Measurements from ENCODE around the gene B4GALNT4. TPM values are rescaled to one million over a fixed set of nuclear protein-coding genes. Genes with fewer than 3 reads are reported as not detected.

The B4GALNT4 gene
- total and polyA plus RNA-seq, 2 of the 13 experiments (the other 11 are each of a cell fraction or from before 2014, with no cell fraction given): 30.5 to 50.1 TPM

GRCh38 chr11:398826-399225 lies 29.5 kb downstream of the B4GALNT4 start (continued):
- TF ChIP-seq ZSCAN31 (CRISPR knock-in tag; IDR thresholded peaks at IDR 0.05; ENCODE audit: low read depth) (no peak), MED8 (CRISPR knock-in tag; IDR thresholded peaks at IDR 0.05; ENCODE audit: insufficient replicate concordance) (no peak)

DNA sequence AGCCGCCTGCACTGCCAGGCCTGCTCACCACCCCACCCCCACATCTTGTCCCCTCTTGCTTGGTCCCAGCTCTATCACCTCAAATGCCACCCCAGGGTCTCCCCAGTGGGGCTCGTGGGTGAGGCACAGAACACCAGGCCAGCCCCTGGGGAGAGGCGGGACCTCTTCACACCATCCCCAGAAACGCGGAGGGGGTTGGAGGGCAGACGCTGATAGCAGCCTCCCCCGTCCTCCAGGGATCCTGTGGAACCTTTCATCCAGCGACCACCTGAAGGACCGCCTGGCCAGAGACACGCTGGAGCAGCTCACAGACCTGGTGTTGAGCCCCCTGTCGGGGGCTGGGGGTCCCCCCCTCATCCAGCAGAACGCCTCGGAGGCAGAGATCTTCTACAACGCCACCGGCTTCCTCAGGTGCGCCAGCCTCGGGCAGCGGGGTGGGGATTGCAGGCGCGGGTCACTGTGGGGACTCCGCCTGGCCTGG lies 30.5 kb downstream of the B4GALNT4 start:
- H4K20me1 ChIP-seq (ENCODE audit: insufficient read depth, low read length): no peaks in the 10 kb centered on the region
- DNase-seq (ENCODE audit: low spot score): no peak
- no peak for FAIRE-seq
- CTCF ChIA-PET (ENCODE audit: low intra/inter-chr PET ratio, low total read pairs): no interaction called here
- H3K79me2 ChIP-seq (ENCODE audit: insufficient read depth, low read length): peaks cover 6% of the 10 kb centered on the region
- H3K36me3 ChIP-seq (replicated peaks in 1 of 2; ENCODE audit: control insufficient read depth in 1 of 2, insufficient read depth in 2 of 2, low read length in 2 of 2): peaks cover 5 to 24% of the 10 kb centered on the region in 2 experiments; a peak in 3 of 5 replicates
- POLR2A ChIA-PET: no interaction called here
- BruUV-seq (replicated peaks): no TSS peak
- ATAC-seq: no peak
- no peak overlapping the region for H3K9ac ChIP-seq (ENCODE audit: insufficient read depth, low read depth, low read length)
- no peak overlapping the region for H2AFZ ChIP-seq (ENCODE audit: low read length)
- TF ChIP-seq ZNF160 (CRISPR knock-in tag; IDR thresholded peaks at IDR 0.05): no peak
- TF ChIP-seq CCDC6 (CRISPR knock-in tag; IDR thresholded peaks at IDR 0.05): no peak
- no peak for TF ChIP-seq ZNF790 (CRISPR knock-in tag; IDR thresholded peaks at IDR 0.05; ENCODE audit: borderline replicate concordance)
- peak; percentile 38 for TF ChIP-seq AGO2 (optimal IDR thresholded peaks at IDR 0.05; ENCODE audit: low read depth, low read length)
- TF ChIP-seq ZNF549 (CRISPR knock-in tag; IDR thresholded peaks at IDR 0.05): no peak
- no peak for TF ChIP-seq ZNF564 (CRISPR knock-in tag; IDR thresholded peaks at IDR 0.05)
- no peak for TF ChIP-seq LCORL (IDR thresholded peaks at IDR 0.05)
- no peak for TF ChIP-seq LCORL (CRISPR knock-in tag; IDR thresholded peaks at IDR 0.05)
- TF ChIP-seq, protein P1, sequence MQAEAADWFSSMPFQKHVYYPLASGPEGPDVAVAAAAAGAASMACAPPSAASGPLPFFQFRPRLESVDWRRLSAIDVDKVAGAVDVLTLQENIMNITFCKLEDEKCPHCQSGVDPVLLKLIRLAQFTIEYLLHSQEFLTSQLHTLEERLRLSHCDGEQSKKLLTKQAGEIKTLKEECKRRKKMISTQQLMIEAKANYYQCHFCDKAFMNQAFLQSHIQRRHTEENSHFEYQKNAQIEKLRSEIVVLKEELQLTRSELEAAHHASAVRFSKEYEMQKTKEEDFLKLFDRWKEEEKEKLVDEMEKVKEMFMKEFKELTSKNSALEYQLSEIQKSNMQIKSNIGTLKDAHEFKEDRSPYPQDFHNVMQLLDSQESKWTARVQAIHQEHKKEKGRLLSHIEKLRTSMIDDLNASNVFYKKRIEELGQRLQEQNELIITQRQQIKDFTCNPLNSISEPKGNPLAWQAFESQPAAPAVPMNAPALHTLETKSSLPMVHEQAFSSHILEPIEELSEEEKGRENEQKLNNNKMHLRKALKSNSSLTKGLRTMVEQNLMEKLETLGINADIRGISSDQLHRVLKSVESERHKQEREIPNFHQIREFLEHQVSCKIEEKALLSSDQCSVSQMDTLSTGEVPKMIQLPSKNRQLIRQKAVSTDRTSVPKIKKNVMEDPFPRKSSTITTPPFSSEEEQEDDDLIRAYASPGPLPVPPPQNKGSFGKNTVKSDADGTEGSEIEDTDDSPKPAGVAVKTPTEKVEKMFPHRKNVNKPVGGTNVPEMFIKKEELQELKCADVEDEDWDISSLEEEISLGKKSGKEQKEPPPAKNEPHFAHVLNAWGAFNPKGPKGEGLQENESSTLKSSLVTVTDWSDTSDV (CRISPR knock-in tag; IDR thresholded peaks at IDR 0.05): no peak
- no peak overlapping the region for H3K27ac ChIP-seq (ENCODE audit: extremely low read length, insufficient read depth, low read length)
- 97% methylated on average over 15 of the region's 21 CpGs for WGBS (ENCODE audit: low lambda C conversion rate)
- peaks cover 29% of the 10 kb centered on the region for H3K4me1 ChIP-seq (ENCODE audit: insufficient read depth, low read length)
- no peak overlapping the region for H3K4me2 ChIP-seq (ENCODE audit: low read depth, low read length)
- in situ Hi-C loops (cut with HindIII; ENCODE audit: extremely low pct_ligation_motif_present, low pct_unique_long_range_greater_than_20kb) (no loop called here), intact Hi-C loops (cut with micrococcal nuclease; ENCODE audit: unreplicated experiment) (no loop called here)
- no peaks in the 10 kb centered on the region for H3K27me3 ChIP-seq (ENCODE audit: control insufficient read depth in 1 of 2, insufficient read depth in 2 of 2, low read length in 2 of 2)
- no peaks in the 10 kb centered on the region for H3K9me3 ChIP-seq (ENCODE audit: low read length)
- no peak overlapping the region for H3K4me3 ChIP-seq (replicated peaks in 1 of 3; ENCODE audit: insufficient read depth in 1 of 3, low read depth in 2 of 3, low read length in 3 of 3)
